Measurements from ENCODE around the gene NFATC1.

The NFATC1 gene

GRCh38 chr18:79544386-79544963 is 148.7 kb downstream of the NFATC1 start:
- DNase-seq (ENCODE audit: extremely low read depth, insufficient read length), result no peak
- Histone ChIP-seq H3K4me3 (replicated peaks; ENCODE audit: low read depth, low read length) (no peak overlapping the region), H3K27me3 (replicated peaks; ENCODE audit: control insufficient read depth, insufficient read depth, low read length) (no peaks in the 10 kb centered on the region), H3K36me3 (ENCODE audit: control insufficient read depth, insufficient read depth, low read length) (no peaks in the 10 kb centered on the region)
- TF ChIP-seq, protein P1, sequence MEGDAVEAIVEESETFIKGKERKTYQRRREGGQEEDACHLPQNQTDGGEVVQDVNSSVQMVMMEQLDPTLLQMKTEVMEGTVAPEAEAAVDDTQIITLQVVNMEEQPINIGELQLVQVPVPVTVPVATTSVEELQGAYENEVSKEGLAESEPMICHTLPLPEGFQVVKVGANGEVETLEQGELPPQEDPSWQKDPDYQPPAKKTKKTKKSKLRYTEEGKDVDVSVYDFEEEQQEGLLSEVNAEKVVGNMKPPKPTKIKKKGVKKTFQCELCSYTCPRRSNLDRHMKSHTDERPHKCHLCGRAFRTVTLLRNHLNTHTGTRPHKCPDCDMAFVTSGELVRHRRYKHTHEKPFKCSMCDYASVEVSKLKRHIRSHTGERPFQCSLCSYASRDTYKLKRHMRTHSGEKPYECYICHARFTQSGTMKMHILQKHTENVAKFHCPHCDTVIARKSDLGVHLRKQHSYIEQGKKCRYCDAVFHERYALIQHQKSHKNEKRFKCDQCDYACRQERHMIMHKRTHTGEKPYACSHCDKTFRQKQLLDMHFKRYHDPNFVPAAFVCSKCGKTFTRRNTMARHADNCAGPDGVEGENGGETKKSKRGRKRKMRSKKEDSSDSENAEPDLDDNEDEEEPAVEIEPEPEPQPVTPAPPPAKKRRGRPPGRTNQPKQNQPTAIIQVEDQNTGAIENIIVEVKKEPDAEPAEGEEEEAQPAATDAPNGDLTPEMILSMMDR (IDR thresholded peaks at IDR 0.05; ENCODE audit: insufficient read depth, low read length, poor library complexity, severe bottlenecking), result no peak

DNA sequence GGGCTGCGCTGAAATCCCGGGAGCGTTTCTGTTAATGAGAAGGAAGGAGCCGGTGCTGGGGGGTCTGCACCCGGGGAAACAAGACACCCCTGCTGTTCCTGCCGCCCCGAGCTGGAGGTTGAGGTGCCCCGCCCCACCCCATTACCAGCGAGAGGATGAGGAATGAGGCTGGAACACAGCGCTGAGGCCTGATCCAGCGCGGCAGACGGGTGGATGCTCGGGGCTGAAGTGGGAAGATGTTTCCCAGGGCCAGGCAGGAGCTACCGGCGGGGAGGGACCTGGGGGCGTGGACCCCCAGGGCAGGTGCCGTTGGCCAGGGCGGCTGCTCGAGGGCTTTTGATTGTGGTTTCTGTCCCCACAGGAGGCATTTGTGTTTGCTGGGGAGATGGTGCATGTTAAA is 149.5 kb downstream of the NFATC1 start:
- Histone ChIP-seq H3K4me3 (replicated peaks; ENCODE audit: low read depth, low read length) (no peak overlapping the region), H3K36me3 (ENCODE audit: control insufficient read depth, insufficient read depth, low read length) (no peaks in the 10 kb centered on the region), H3K27me3 (replicated peaks; ENCODE audit: control insufficient read depth, insufficient read depth, low read length) (no peaks in the 10 kb centered on the region)
- no peak for DNase-seq (ENCODE audit: extremely low read depth, insufficient read length)
- TF ChIP-seq, protein P1 (IDR thresholded peaks at IDR 0.05; ENCODE audit: insufficient read depth, low read length, poor library complexity, severe bottlenecking), result no peak

DNA sequence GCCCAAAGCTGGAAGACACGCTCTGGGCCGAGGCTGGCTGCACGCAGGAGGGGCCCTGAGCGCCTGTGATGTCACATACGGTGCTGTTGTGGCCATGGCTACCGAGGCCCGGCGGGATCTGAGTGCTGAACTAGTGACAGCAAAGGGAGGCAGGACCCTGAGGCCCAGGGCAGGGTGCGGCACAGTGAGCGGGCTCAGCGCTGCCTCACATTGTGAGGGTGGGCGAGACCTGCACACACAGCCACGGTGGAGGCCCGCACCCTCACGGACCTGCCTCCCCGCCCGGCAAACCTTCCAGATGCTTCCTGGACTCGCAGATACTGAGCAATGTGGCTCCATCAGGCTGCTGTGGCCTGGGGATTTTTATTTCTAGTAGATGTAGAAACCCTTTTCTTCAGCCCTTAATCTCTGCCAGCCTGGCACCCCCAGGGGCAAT is 150.0 kb downstream of the NFATC1 start:
- H3K27me3 ChIP-seq (replicated peaks; ENCODE audit: control insufficient read depth, insufficient read depth, low read length), result no peaks in the 10 kb centered on the region
- TF ChIP-seq, protein P1 (IDR thresholded peaks at IDR 0.05; ENCODE audit: insufficient read depth, low read length, poor library complexity, severe bottlenecking), result no peak

GRCh38 chr18:79546781-79547272 is 151.1 kb downstream of the NFATC1 start:
- no peak for DNase-seq (ENCODE audit: extremely low read depth, insufficient read length)
- TF ChIP-seq, protein P1 (IDR thresholded peaks at IDR 0.05; ENCODE audit: insufficient read depth, low read length, poor library complexity, severe bottlenecking), result no peak
- Histone ChIP-seq H3K36me3 (ENCODE audit: control insufficient read depth, insufficient read depth, low read length) (no peaks in the 10 kb centered on the region), H3K27me3 (replicated peaks; ENCODE audit: control insufficient read depth, insufficient read depth, low read length) (no peaks in the 10 kb centered on the region), H3K4me3 (replicated peaks; ENCODE audit: low read depth, low read length) (no peak overlapping the region)

More for the DNA sequence above, 150.0 kb downstream of the NFATC1 start:
- no peaks in the 10 kb centered on the region for H3K36me3 ChIP-seq (ENCODE audit: control insufficient read depth, insufficient read depth, low read length)
- no peak for DNase-seq (ENCODE audit: extremely low read depth, insufficient read length)
- H3K4me3 ChIP-seq (replicated peaks; ENCODE audit: low read depth, low read length), result no peak overlapping the region

DNA sequence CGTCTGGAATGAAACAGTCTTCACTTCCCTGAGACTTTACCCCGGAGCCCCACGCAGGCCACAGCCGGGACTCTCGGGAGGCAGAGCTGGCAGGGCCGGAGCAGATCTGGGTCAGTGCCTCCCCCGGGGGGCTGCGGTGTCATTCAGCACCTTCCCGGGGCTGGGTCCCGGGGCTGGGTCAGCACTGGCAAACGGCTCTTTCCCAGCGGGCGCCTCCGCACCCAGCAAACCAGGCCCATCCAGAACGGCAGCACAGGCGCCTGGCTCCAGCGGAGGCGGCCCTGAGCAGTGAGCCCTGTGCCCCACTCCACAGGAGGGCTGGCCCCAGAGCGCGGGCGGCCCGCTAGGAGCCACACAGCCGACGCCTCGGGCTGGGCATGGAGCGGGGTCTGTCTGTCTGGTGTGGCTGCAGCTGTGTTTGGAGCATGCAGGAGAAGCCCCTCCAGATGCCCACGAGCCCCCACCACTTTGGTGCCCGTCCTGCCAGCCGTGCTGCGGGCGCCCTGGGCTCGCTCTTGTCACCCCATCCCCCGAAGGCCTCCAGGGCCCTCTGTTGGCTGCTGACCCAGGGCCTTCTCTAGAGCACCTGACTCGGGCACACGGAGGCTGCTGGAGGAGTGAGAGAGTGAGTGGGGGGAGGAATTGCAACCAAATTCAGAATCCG is 151.8 kb downstream of the NFATC1 start:
- no peak for DNase-seq (ENCODE audit: extremely low read depth, insufficient read length)
- Histone ChIP-seq H3K27me3 (replicated peaks; ENCODE audit: control insufficient read depth, insufficient read depth, low read length) (no peaks in the 10 kb centered on the region), H3K36me3 (ENCODE audit: control insufficient read depth, insufficient read depth, low read length) (no peaks in the 10 kb centered on the region), H3K4me3 (replicated peaks; ENCODE audit: low read depth, low read length) (no peak overlapping the region)
- TF ChIP-seq, protein P1 (IDR thresholded peaks at IDR 0.05; ENCODE audit: insufficient read depth, low read length, poor library complexity, severe bottlenecking), result no peak

Measured in GM06990 (cell line).